ENCODE results near the gene CTNNBL1. TPM values are rescaled to one million over a fixed set of nuclear protein-coding genes. Genes with fewer than 3 reads are reported as not detected.

The CTNNBL1 gene
- total RNA-seq, 4 donors from 2014 or later = 15.3 to 31.5 (median 27.2) TPM

DNA sequence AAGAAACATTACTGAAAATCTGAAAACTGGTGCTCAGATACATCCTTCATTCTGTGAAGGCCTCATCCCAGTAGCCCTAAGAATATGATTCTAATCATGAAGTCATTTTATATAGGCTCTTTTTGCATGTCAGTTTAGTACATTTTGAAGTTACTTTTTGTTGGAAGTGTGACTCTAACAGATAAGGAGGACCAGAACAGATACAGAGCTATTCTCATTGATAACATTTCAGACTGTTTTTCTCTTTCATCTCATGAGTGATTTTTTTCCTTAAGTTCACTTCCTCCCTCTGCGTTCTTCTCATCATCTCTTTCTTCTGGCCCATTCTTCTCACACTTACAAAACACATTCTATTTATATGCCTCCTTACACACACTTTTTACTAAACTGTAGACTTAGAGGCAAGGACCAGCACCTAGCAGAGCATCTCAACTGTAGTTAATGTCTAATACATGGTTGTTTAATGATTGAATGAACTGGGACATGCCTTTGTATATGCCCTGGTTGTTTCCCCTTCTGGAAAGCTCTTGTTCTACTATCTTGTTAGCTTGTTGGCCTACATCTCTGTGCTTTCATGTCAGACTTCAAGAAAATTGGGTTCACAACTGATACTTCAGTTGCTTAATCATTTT, 8.7 kb downstream of the CTNNBL1 start:
- TF ChIP-seq POLR2A (IDR thresholded peaks at IDR 0.05) = no peak
- TF ChIP-seq, protein P1, sequence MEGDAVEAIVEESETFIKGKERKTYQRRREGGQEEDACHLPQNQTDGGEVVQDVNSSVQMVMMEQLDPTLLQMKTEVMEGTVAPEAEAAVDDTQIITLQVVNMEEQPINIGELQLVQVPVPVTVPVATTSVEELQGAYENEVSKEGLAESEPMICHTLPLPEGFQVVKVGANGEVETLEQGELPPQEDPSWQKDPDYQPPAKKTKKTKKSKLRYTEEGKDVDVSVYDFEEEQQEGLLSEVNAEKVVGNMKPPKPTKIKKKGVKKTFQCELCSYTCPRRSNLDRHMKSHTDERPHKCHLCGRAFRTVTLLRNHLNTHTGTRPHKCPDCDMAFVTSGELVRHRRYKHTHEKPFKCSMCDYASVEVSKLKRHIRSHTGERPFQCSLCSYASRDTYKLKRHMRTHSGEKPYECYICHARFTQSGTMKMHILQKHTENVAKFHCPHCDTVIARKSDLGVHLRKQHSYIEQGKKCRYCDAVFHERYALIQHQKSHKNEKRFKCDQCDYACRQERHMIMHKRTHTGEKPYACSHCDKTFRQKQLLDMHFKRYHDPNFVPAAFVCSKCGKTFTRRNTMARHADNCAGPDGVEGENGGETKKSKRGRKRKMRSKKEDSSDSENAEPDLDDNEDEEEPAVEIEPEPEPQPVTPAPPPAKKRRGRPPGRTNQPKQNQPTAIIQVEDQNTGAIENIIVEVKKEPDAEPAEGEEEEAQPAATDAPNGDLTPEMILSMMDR (IDR thresholded peaks at IDR 0.05) = no peak
- intact Hi-C loops (cut with DNase I) = no loop called here
- peaks cover 0 to 5% (median 0%) of the 10 kb centered on the region in 3 donors for H3K9me3 ChIP-seq
- no peak overlapping the region for H3K27ac ChIP-seq
- peaks cover 0 to 8% (median 0%) of the 10 kb centered on the region in 3 donors for H3K4me1 ChIP-seq
- WGBS, 2 donors = 78 to 86% methylated on average over 1 of the region's 1 CpG
- H3K4me3 ChIP-seq = no peak overlapping the region
- DNase-seq = no peak
- no peaks in the 10 kb centered on the region for H3K27me3 ChIP-seq
- no peaks in the 10 kb centered on the region for H3K36me3 ChIP-seq

DNA sequence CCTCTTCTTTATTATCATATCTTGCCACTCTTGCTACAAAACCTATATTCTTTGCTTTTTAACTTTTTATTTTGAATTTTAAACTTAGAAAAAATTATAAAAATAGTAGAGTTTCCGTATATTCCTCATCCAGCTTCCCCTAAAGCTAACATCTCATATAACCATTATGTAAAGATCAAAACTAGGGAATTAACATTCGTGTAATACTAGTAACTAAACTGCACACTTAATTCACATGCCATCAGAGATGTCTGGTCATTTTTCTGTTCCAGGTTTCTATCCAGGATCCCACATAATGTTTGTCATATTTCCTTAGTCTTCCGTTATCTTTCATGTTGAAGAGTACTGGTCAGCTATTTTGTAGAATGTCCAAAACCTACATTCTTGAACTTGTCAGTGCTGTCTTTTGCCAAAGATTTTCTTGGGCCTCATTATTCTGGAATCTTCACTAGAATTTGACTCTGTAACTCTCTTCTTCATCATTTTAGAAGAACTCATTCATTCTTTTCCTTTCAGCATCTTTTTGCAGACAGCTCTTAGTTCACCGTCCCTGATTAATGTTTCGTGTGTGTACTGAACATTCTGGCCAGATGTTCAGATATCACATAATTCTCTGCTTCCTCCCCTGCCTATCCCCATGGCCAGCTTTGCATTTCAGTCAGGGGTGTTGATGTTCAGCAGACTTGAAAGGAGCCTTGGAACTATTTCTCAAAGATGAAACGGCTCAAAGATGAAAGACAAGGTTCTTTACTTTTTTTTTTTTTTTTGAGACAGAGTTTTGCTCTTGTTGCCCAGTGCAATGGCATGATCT, 9.4 kb downstream of the CTNNBL1 start:
- no peak for DNase-seq
- WGBS, 2 donors = 74 to 88% methylated on average over 6 of the region's 6 CpGs
- Histone ChIP-seq H3K27me3 (no peaks in the 10 kb centered on the region), H3K9me3 (peaks cover 0 to 5% (median 0%) of the 10 kb centered on the region in 3 donors), H3K4me3 (no peak overlapping the region), H3K36me3 (no peaks in the 10 kb centered on the region), H3K4me1 (peaks cover 0 to 8% (median 0%) of the 10 kb centered on the region in 3 donors), H3K27ac (no peak overlapping the region)
- no peak for TF ChIP-seq POLR2A (IDR thresholded peaks at IDR 0.05)
- TF ChIP-seq, protein P1 (IDR thresholded peaks at IDR 0.05) = no peak
- intact Hi-C loops (cut with DNase I) = no loop called here

DNA sequence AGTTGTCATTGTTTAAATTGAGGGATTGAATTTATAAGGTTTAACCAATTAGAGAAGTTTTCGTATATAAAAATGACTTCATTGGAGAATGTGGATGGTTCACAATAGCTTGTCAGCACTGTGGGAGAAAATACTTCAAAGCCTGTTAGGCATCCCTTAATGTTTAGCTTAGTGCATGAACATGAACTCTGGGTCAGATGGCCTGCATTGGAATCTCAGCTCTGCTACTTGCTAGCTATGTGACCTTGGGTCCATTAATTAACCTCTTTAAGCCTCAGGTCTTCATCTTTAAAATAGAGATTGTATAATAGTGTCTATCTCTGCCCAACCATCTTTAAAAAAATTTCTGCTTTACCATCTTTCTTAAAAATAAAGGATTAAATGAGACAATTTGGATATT, 11.1 kb downstream of the CTNNBL1 start:
- no peak overlapping the region for H3K27ac ChIP-seq
- H3K4me3 ChIP-seq = no peak overlapping the region
- H3K9me3 ChIP-seq = peaks cover 0 to 5% (median 0%) of the 10 kb centered on the region in 3 donors
- no peaks in the 10 kb centered on the region for H3K36me3 ChIP-seq
- H3K4me1 ChIP-seq = no peaks in the 10 kb centered on the region
- intact Hi-C loops (cut with DNase I) = no loop called here
- no peak for DNase-seq
- H3K27me3 ChIP-seq = no peaks in the 10 kb centered on the region
- WGBS, 2 donors = 93 to 100% methylated on average over 1 of the region's 1 CpG
- no peak for TF ChIP-seq POLR2A (IDR thresholded peaks at IDR 0.05)
- TF ChIP-seq, protein P1 (IDR thresholded peaks at IDR 0.05) = no peak

DNA sequence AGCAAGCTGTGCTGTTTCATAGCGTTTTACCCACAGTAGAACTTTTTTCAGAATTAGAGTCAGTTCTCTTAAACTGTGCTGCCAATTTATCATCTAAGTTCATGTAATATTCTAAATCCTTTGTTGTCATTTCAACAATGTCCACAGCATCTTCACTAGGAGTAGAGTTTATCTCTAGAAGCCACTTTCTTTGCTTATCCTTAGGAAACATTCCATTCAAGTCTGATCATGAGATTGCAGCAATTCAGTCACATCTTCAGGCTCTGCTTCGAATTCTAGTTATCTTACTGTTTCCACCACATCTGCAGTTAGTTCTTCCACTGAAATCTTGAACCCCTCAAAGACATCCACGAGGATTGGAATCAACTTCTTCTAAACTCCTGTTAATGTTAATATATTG, 12.5 kb downstream of the CTNNBL1 start:
- H3K4me1 ChIP-seq = peaks cover 0 to 8% (median 0%) of the 10 kb centered on the region in 3 donors
- H3K9me3 ChIP-seq = peaks cover 0 to 5% (median 0%) of the 10 kb centered on the region in 3 donors
- no peak overlapping the region for H3K4me3 ChIP-seq
- no peaks in the 10 kb centered on the region for H3K36me3 ChIP-seq
- no peak for DNase-seq
- H3K27ac ChIP-seq = no peak overlapping the region
- intact Hi-C loops (cut with DNase I) = no loop called here
- TF ChIP-seq, protein P1 (IDR thresholded peaks at IDR 0.05) = no peak
- TF ChIP-seq POLR2A (IDR thresholded peaks at IDR 0.05) = no peak
- H3K27me3 ChIP-seq = no peaks in the 10 kb centered on the region
- WGBS, 2 donors = 80 to 83% methylated on average over 3 of the region's 3 CpGs

DNA sequence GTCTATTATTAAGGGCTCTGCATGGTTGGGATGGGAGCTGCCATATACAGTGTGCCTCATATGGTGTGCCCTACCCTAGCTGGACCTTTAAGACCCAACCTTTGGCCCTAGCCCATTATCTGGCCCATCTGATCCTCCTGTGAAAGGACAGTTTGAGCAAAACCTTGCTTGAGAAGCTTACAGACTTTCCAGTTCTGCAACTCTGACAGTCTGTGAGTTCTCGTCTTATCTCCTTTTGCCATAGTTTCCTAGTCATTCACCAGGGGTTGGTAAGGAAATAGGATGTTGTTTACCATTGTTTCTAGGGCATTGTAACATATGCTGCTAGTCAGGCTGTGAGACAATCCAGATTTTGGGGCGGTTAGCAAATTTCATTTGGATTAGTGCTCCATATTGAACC, 17.2 kb downstream of the CTNNBL1 start:
- Histone ChIP-seq H3K4me3 (no peak overlapping the region), H3K27ac (no peak overlapping the region), H3K27me3 (no peaks in the 10 kb centered on the region), H3K4me1 (peaks cover 0 to 17% (median 0%) of the 10 kb centered on the region in 3 donors), H3K9me3 (peaks cover 0 to 5% (median 0%) of the 10 kb centered on the region in 3 donors), H3K36me3 (no peaks in the 10 kb centered on the region)
- no peak for TF ChIP-seq POLR2A (IDR thresholded peaks at IDR 0.05)
- TF ChIP-seq, protein P1 (IDR thresholded peaks at IDR 0.05) = no peak
- no peak for DNase-seq
- WGBS, 2 donors = 73 to 83% methylated on average over 2 of the region's 2 CpGs
- intact Hi-C loops (cut with DNase I) = no loop called here
